Measurements from ENCODE around the gene GIT2. TPM values are rescaled to one million over a fixed set of nuclear protein-coding genes. Genes with fewer than 3 reads are reported as not detected.

GIT2 gene
- total RNA-seq, 1 experiment from 2014 or later, result 56.0 TPM

DNA sequence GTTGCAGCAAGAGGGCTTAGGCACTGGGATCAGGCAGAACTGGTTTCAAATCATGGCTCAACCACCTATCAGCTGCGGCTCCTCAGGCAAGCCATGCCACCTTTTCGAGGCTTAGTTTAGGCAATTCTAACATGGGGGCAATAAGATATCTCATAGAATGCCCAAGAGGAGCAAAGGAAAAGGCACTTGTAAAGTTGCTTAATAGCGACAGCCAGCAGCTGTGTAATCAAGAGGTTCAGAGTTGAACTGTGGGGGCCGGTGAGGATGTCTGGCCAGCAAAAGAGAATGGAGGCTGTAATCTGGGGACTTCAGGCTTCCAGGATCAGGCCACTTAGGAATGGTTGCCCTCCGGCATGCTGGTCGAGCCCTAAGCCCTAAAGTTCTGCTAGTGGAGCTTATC is 99.1 kb downstream of the GIT2 start:
- no peaks in the 10 kb centered on the region for H3K9me3 Mint-ChIP-seq (ENCODE audit: low read depth, unreplicated experiment)
- no peak for DNase-seq
- H3K27me3 Mint-ChIP-seq (ENCODE audit: unreplicated experiment), result peaks cover 9% of the 10 kb centered on the region
- TF ChIP-seq, protein P1, sequence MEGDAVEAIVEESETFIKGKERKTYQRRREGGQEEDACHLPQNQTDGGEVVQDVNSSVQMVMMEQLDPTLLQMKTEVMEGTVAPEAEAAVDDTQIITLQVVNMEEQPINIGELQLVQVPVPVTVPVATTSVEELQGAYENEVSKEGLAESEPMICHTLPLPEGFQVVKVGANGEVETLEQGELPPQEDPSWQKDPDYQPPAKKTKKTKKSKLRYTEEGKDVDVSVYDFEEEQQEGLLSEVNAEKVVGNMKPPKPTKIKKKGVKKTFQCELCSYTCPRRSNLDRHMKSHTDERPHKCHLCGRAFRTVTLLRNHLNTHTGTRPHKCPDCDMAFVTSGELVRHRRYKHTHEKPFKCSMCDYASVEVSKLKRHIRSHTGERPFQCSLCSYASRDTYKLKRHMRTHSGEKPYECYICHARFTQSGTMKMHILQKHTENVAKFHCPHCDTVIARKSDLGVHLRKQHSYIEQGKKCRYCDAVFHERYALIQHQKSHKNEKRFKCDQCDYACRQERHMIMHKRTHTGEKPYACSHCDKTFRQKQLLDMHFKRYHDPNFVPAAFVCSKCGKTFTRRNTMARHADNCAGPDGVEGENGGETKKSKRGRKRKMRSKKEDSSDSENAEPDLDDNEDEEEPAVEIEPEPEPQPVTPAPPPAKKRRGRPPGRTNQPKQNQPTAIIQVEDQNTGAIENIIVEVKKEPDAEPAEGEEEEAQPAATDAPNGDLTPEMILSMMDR (IDR thresholded peaks at IDR 0.05; ENCODE audit: unreplicated experiment), result no peak
- no peak overlapping the region for H3K27ac Mint-ChIP-seq (ENCODE audit: unreplicated experiment)
- peaks cover 22% of the 10 kb centered on the region for H3K4me1 Mint-ChIP-seq (ENCODE audit: low read depth, unreplicated experiment)
- peaks cover 27% of the 10 kb centered on the region for H3K36me3 Mint-ChIP-seq (ENCODE audit: insufficient read depth, unreplicated experiment)
- no TSS peak for BruUV-seq (replicated peaks)
- intact Hi-C loops (cut with micrococcal nuclease; ENCODE audit: unreplicated experiment), result no loop called here
- CTCF ChIA-PET, result no interaction called here
- H3K4me3 Mint-ChIP-seq (ENCODE audit: low read depth, unreplicated experiment), result no peak overlapping the region

DNA sequence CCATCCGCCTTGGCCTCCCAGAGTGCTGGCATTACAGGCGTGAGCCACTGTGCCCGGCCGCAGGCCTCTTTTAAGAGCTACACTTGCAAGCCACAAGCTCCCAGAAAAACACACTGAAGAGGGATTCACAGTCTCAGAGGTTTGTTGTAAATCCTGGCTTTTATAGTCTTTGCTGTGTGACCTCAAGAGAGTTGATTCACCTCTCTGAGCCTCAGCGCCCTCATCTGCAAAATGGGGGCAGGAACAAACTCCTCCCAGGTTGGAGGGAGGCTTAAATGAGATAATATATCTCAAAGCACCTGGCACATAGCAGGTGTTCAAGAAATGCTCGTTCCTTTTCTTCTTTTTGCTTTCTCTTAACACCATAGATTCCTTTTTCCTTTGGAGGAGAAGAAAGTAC is 100.0 kb downstream of the GIT2 start:
- BruUV-seq (replicated peaks), result no TSS peak

DNA sequence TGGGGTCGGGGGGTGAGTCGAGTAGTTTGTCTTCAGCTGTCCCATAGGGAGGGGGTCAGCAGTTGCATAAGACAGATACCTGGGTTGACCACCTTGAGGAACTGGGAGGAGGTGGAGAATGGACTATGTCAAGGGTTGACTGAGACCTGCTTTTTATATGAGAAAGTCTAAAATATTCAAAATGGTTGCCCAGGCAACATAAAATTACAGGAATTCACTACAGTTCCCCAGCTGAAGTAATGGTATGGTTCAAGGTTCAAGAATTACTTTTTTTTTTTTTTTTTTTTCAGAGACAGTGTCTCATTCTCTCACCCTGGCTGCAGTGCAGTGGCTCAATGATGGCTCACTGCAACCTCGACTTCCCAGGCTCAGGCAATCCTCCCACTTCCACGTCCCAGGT is 101.2 kb downstream of the GIT2 start:
- peaks cover 8% of the 10 kb centered on the region for H3K36me3 Mint-ChIP-seq (ENCODE audit: insufficient read depth, unreplicated experiment)
- BruUV-seq (replicated peaks), result no TSS peak
- TF ChIP-seq, protein P1 (IDR thresholded peaks at IDR 0.05; ENCODE audit: unreplicated experiment), result no peak
- no peak overlapping the region for H3K4me3 Mint-ChIP-seq (ENCODE audit: low read depth, unreplicated experiment)
- CTCF ChIA-PET, result interaction anchor here (0.7 kb wide), 1 partner anchor 18 kb away, joined by 6 read pairs; no protein-coding TSS in a partner anchor
- peaks cover 4% of the 10 kb centered on the region for H3K4me1 Mint-ChIP-seq (ENCODE audit: low read depth, unreplicated experiment)
- peaks cover 15% of the 10 kb centered on the region for H3K27me3 Mint-ChIP-seq (ENCODE audit: unreplicated experiment)
- intact Hi-C loops (cut with micrococcal nuclease; ENCODE audit: unreplicated experiment), result no loop called here
- no peak overlapping the region for H3K27ac Mint-ChIP-seq (ENCODE audit: unreplicated experiment)
- H3K9me3 Mint-ChIP-seq (ENCODE audit: low read depth, unreplicated experiment), result no peaks in the 10 kb centered on the region
- DNase-seq, result no peak

More for the DNA sequence above, 100.0 kb downstream of the GIT2 start:
- CTCF ChIA-PET, result no interaction called here
- Mint-ChIP-seq H3K36me3 (ENCODE audit: insufficient read depth, unreplicated experiment) (peaks cover 20% of the 10 kb centered on the region), H3K4me1 (ENCODE audit: low read depth, unreplicated experiment) (peaks cover 13% of the 10 kb centered on the region), H3K9me3 (ENCODE audit: low read depth, unreplicated experiment) (no peaks in the 10 kb centered on the region), H3K27ac (ENCODE audit: unreplicated experiment) (no peak overlapping the region), H3K4me3 (ENCODE audit: low read depth, unreplicated experiment) (no peak overlapping the region), H3K27me3 (ENCODE audit: unreplicated experiment) (peaks cover 15% of the 10 kb centered on the region)
- intact Hi-C loops (cut with micrococcal nuclease; ENCODE audit: unreplicated experiment), result no loop called here
- no peak for DNase-seq
- TF ChIP-seq, protein P1 (IDR thresholded peaks at IDR 0.05; ENCODE audit: unreplicated experiment), result no peak

DNA sequence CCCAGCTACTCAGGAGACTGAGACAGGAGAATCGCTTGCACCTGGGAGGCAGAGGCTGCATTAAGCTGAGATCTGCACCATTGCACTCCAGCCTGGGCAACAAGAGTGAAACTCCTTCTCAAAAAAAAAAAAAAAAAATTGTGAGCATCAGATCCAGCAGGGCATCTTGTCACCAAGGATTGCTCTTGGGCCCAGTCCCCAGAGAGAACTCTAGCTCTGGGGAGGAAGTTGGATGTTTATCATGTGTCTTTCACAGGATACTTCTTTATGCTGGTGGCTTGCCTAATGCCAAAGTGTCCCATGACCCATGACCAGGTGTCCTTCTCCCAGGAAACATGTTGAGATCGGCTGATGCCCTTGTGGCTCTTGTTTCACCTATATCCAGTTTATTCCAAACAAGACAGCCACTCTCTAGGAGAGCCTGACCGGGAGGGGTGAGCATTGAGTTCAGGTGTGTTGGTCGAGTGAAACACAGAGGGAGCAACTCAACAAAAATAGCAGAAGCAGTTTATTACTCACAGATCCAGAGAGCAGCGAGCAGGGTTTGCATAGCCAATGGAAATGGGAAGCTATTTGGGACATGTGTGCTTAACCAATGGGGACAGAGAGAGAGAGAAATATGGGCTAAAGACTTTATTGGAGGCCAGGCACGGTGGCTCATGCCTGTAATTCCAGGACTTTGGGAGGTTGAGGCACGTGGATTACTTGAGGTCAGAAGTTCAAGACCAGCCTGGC is 102.7 kb downstream of the GIT2 start:
- no TSS peak for BruUV-seq (replicated peaks)
- peaks cover 15% of the 10 kb centered on the region for H3K27me3 Mint-ChIP-seq (ENCODE audit: unreplicated experiment)
- H3K27ac Mint-ChIP-seq (ENCODE audit: unreplicated experiment), result no peak overlapping the region
- TF ChIP-seq, protein P1 (IDR thresholded peaks at IDR 0.05; ENCODE audit: unreplicated experiment), result no peak
- H3K4me3 Mint-ChIP-seq (ENCODE audit: low read depth, unreplicated experiment), result no peak overlapping the region
- intact Hi-C loops (cut with micrococcal nuclease; ENCODE audit: unreplicated experiment), result no loop called here
- CTCF ChIA-PET, result interaction anchor here (0.7 kb wide), 1 partner anchor 474 kb away, joined by 4 read pairs; no protein-coding TSS in a partner anchor
- no peak for DNase-seq
- no peaks in the 10 kb centered on the region for H3K9me3 Mint-ChIP-seq (ENCODE audit: low read depth, unreplicated experiment)
- H3K4me1 Mint-ChIP-seq (ENCODE audit: low read depth, unreplicated experiment), result no peaks in the 10 kb centered on the region
- H3K36me3 Mint-ChIP-seq (ENCODE audit: insufficient read depth, unreplicated experiment), result no peaks in the 10 kb centered on the region

Data from Calu3 (cell line).